Articular chondrocyte of knee joint (primary cell): ENCODE data around the gene PRPF6. TPM values are rescaled to one million over a fixed set of nuclear protein-coding genes. Genes with fewer than 3 reads are reported as not detected.

Source experiments
- small RNA-seq: library from RNA; depleted of rRNA; stranded (forward); fragments of <200 nt; gene quantifications from one replicate; pipeline ENCODE3, GENCODE V24; 2012
- total RNA-seq: library from RNA; depleted of rRNA; stranded (reverse); fragments of >200 nt; gene quantifications from 2 replicates; pipeline ENCODE4 v1.2.3, GENCODE V29; 2012

The PRPF6 gene
- 56.5 and 57.6 TPM in 2 replicates for total RNA-seq

GRCh38 chr20:63980806-63981728 lies at the start of gene PRPF6:
TSS of gene PRPF6 (plus strand) at chr20:63981132. CDS start at chr20:63981246, 114 bp downstream.

GRCh38 chr20:63955827-63956663 lies 24.9 kb upstream of the PRPF6 start, which contains the start of gene UCKL1:
TSS of gene UCKL1 (minus strand) at chr20:63956416. CDS start at chr20:63956372, 44 bp downstream.

GRCh38 chr20:63969838-63970713 lies 10.9 kb upstream of the PRPF6 start, which contains the start of gene ZNF512B:
TSS of gene ZNF512B (minus strand) at chr20:63969930. CDS start at chr20:63967950, 1,980 bp downstream.

GRCh38 chr20:63979557-63980316 lies 1.2 kb upstream of the PRPF6 start, which contains the start of gene SAMD10:
TSS of gene SAMD10 (minus strand) at chr20:63979642. CDS start at chr20:63979467, 175 bp downstream.

GRCh38 chr20:64035933-64036345 lies 55.0 kb downstream of the PRPF6 start, which contains the start of gene C20orf204:
TSS of gene C20orf204 (plus strand) at chr20:64036182. CDS start at chr20:64036324, 142 bp downstream.

GRCh38 chr20:64049060-64049877 lies 68.3 kb downstream of the PRPF6 start, which contains the start of gene SOX18:
TSS of gene SOX18 (minus strand) at chr20:64049639. CDS start at chr20:64049516, 123 bp downstream.

GRCh38 chr20:64062596-64063388 lies 81.9 kb downstream of the PRPF6 start, which contains the start of gene TCEA2:
TSS of gene TCEA2 (plus strand) at chr20:64063198. CDS start at chr20:64063313, 115 bp downstream.

GRCh38 chr20:64079273-64080012 lies 98.5 kb downstream of the PRPF6 start, which contains the start of gene RGS19:
TSS of gene RGS19 (minus strand) at chr20:64079518. CDS start at chr20:64076886, 2,632 bp downstream.

GRCh38 chr20:64080013-64080812 lies 99.3 kb downstream of the PRPF6 start, which contains the start of gene OPRL1:
TSS of gene OPRL1 (plus strand) at chr20:64080082. CDS start at chr20:64092721, 12,639 bp downstream.

Small RNA genes within 50 kb of the gene (small RNA-seq; reads per million reads assigned to genes)
- gene AL355803.1 (not detected), gene MIR647 (not detected), gene MIR6813 (not detected)

Other genes starting within 250 kb of the PRPF6 start
- gene LIME1, start 244.5 kb upstream of the PRPF6 start, total RNA-seq = 1.3 and 1.6 TPM in 2 replicates
- 33.6 and 34.5 TPM in 2 replicates for gene SLC2A4RG, start 241.4 kb upstream of the PRPF6 start, total RNA-seq
- gene ZBTB46, start 149.9 kb upstream of the PRPF6 start, total RNA-seq = 3.5 and 4.4 TPM in 2 replicates
- gene ABHD16B, start 119.6 kb upstream of the PRPF6 start, total RNA-seq = not detected in 2 replicates
- gene TPD52L2, start 115.9 kb upstream of the PRPF6 start, total RNA-seq = 154 and 159 TPM in 2 replicates
- 41.2 and 41.3 TPM in 2 replicates for gene DNAJC5, start 86.0 kb upstream of the PRPF6 start, total RNA-seq
- gene UCKL1, start 24.7 kb upstream of the PRPF6 start, total RNA-seq = 9.2 and 11.8 TPM in 2 replicates
- gene ZNF512B, start 11.2 kb upstream of the PRPF6 start, total RNA-seq = 9.2 and 10.2 TPM in 2 replicates
- gene SAMD10, start 1.5 kb upstream of the PRPF6 start, total RNA-seq = 0.43 and 0.65 TPM in 2 replicates
- 1.2 and 1.4 TPM in 2 replicates for gene C20orf204, start 55.0 kb downstream of the PRPF6 start, total RNA-seq
- gene SOX18, start 68.5 kb downstream of the PRPF6 start, total RNA-seq = 0.22 TPM in 1 of 2 replicates, not detected in the other
- gene TCEA2, start 82.1 kb downstream of the PRPF6 start, total RNA-seq = 17.5 and 20.9 TPM in 2 replicates
- gene RGS19, start 98.4 kb downstream of the PRPF6 start, total RNA-seq = 7.1 and 8.0 TPM in 2 replicates
- gene OPRL1, start 99.0 kb downstream of the PRPF6 start, total RNA-seq = 0.52 and 0.86 TPM in 2 replicates
- gene LKAAEAR1, start 103.3 kb downstream of the PRPF6 start, total RNA-seq = not detected in 2 replicates
- not detected in 2 replicates for gene NPBWR2, start 126.4 kb downstream of the PRPF6 start, total RNA-seq
- not detected in 2 replicates for gene MYT1, start 183.3 kb downstream of the PRPF6 start, total RNA-seq